HEK293T (cell line): ENCODE data around the gene PLPPR2.
"Not testable (repeated sequence)": the region's sequence is repeated elsewhere in the genome, so short reads cannot be mapped to it uniquely, and the experiment has no call there.

Experiments
- CTCF ChIA-PET: fragments of 350-600 bp; formaldehyde crosslinking; extraction: SDS; loops from one replicate; lab custom pipeline; 2021; ENCODE audit warnings: antibody characterized with exemption, inconsistent platforms; lab: Yijun Ruan, JAX
- POLR2A ChIA-PET: fragments of 350-600 bp; formaldehyde crosslinking; extraction: SDS; loops from one replicate; lab custom pipeline; 2020; ENCODE audit warnings: antibody characterized with exemption, inconsistent platforms; lab: Yijun Ruan, JAX
- DNase-seq: peaks from one replicate; pipeline ENCODE4 v3.0.0; 2012; ENCODE audit warnings: mixed read lengths; ENCODE audit errors: extremely low spot score
- ARNT ChIP-seq: fragments of 450-650 bp; IDR thresholded peaks from 2 replicates; pipeline ENCODE4 v1.6.1; 2017; ENCODE audit warnings: mild to moderate bottlenecking
- BHLHE40 ChIP-seq: fragments of 450-650 bp; IDR thresholded peaks from 2 replicates; pipeline ENCODE4 v1.6.1; 2016; ENCODE audit warnings: mild to moderate bottlenecking, moderate library complexity, borderline replicate concordance
- CTBP1 ChIP-seq: fragments of 450-650 bp; IDR thresholded peaks from 2 replicates; pipeline ENCODE4 v1.6.1; 2016; ENCODE audit warnings: borderline replicate concordance
- ELF4 ChIP-seq: fragments of 450-650 bp; IDR thresholded peaks from 2 replicates; pipeline ENCODE4 v1.6.1; 2017; ENCODE audit warnings: antibody characterized with exemption
- FOXA1 ChIP-seq: fragments of 450-650 bp; IDR thresholded peaks from 2 replicates; pipeline ENCODE4 v1.6.1; 2016; ENCODE audit warnings: mild to moderate bottlenecking
- FOXK2 ChIP-seq: fragments of 450-650 bp; IDR thresholded peaks from 2 replicates; pipeline ENCODE4 v1.6.1; 2016; ENCODE audit warnings: mild to moderate bottlenecking
- FOXM1 ChIP-seq: fragments of 450-650 bp; IDR thresholded peaks from 2 replicates; pipeline ENCODE4 v1.6.1; 2017; ENCODE audit warnings: mild to moderate bottlenecking, borderline replicate concordance
- HDGF ChIP-seq: fragments of 450-650 bp; IDR thresholded peaks from 2 replicates; pipeline ENCODE4 v1.6.1; 2017; ENCODE audit warnings: antibody characterized with exemption, borderline replicate concordance
- L3MBTL2 ChIP-seq: fragments of 450-650 bp; conservative IDR thresholded peaks from 2 replicates; pipeline ENCODE4 v1.6.1; 2016; ENCODE audit warnings: mild to moderate bottlenecking
- LEF1 ChIP-seq: fragments of 450-650 bp; IDR thresholded peaks from 2 replicates; pipeline ENCODE4 v1.6.1; 2017; ENCODE audit warnings: mild to moderate bottlenecking, borderline replicate concordance
- NFRKB ChIP-seq: fragments of 450-650 bp; IDR thresholded peaks from 2 replicates; pipeline ENCODE4 v1.6.1; 2016; ENCODE audit warnings: mild to moderate bottlenecking, moderate library complexity
- PKNOX1 ChIP-seq: fragments of 450-650 bp; IDR thresholded peaks from 2 replicates; pipeline ENCODE4 v1.6.1; 2016
- SP1 ChIP-seq: fragments of 450-650 bp; IDR thresholded peaks from 2 replicates; pipeline ENCODE4 v1.6.1; 2017
- SUZ12 ChIP-seq: fragments of 450-650 bp; IDR thresholded peaks from 2 replicates; pipeline ENCODE4 v1.6.1; 2016; ENCODE audit warnings: mild to moderate bottlenecking
- TARDBP ChIP-seq: fragments of 450-650 bp; IDR thresholded peaks from 2 replicates; pipeline ENCODE4 v1.6.1; 2016
- ZNF384 ChIP-seq: fragments of 450-650 bp; IDR thresholded peaks from 2 replicates; pipeline ENCODE4 v1.6.1; 2016

PLPPR2 gene

GRCh38 chr19:11377756-11378155 lies 22.5 kb downstream of the PLPPR2 start:
- DNase-seq, result no peak
- POLR2A ChIA-PET, result interaction anchor here (1.6 to 1.7 kb wide), 2 partner anchors 33 to 38 kb away, joined by 3 to 5 read pairs; partner anchors contain the start of gene RAB3D
- CTCF ChIA-PET, result interaction anchor here (0.5 to 2.3 kb wide), 10 partner anchors 10 to 249 kb away, joined by 3 to 13 read pairs (median 4); partner anchors contain the start of genes ODAD3 and PRKCSH
- TF ChIP-seq L3MBTL2 (no peak), ZNF384 (no peak), NFRKB (no peak), SP1 (no peak), ELF4 (no peak), ARNT (no peak), FOXM1 (no peak), TARDBP (no peak), BHLHE40 (no peak), FOXK2 (no peak), FOXA1 (no peak), PKNOX1 (no peak), SUZ12 (no peak), HDGF (no peak), LEF1 (no peak), CTBP1 (no peak)

GRCh38 chr19:11378319-11379189 lies 23.3 kb downstream of the PLPPR2 start:
- CTCF ChIA-PET, result interaction anchor here (0.7 to 2.3 kb wide), 4 partner anchors 11 to 104 kb away, joined by 3 to 13 read pairs (median 6); no protein-coding TSS in a partner anchor
- POLR2A ChIA-PET, result interaction anchor here (1.6 kb wide), 1 partner anchor 34 kb away, joined by 3 read pairs; no protein-coding TSS in a partner anchor
- DNase-seq, result no peak

GRCh38 chr19:11379269-11379845 lies 24.1 kb downstream of the PLPPR2 start:
- 0 out of 2 replicates have a peak, but pooled peaks have one; percentile 20 for TF ChIP-seq ZNF384
- POLR2A ChIA-PET, result interaction anchor here (2.3 kb wide), 1 partner anchor 33 kb away, joined by 12 read pairs; the partner anchor contains the start of genes CCDC159 and TMEM205
- CTCF ChIA-PET, DNase-seq: not testable (repeated sequence)

More at GRCh38 chr19:11378319-11379189, 23.3 kb downstream of the PLPPR2 start:
- TF ChIP-seq BHLHE40 (no peak), L3MBTL2 (no peak), ELF4 (no peak), SP1 (no peak), CTBP1 (no peak), LEF1 (no peak), NFRKB (no peak), PKNOX1 (no peak), ZNF384 (no peak), ARNT (no peak), FOXA1 (no peak), HDGF (no peak), SUZ12 (no peak), TARDBP (no peak), FOXK2 (no peak), FOXM1 (no peak)

GRCh38 chr19:11379857-11380350 lies 24.7 kb downstream of the PLPPR2 start:
- TF ChIP-seq ELF4 (no peak), L3MBTL2 (no peak), ZNF384 (no peak), HDGF (no peak), TARDBP (no peak), FOXA1 (no peak), CTBP1 (no peak), SP1 (no peak), BHLHE40 (no peak), ARNT (no peak), PKNOX1 (no peak), NFRKB (no peak), LEF1 (no peak), FOXK2 (no peak), FOXM1 (no peak), SUZ12 (no peak)
- ChIA-PET POLR2A (interaction anchor here (2.3 kb wide), 1 partner anchor 33 kb away, joined by 12 read pairs; the partner anchor contains the start of genes CCDC159 and TMEM205), CTCF (no interaction called here)
- no peak for DNase-seq

- TF ChIP-seq SUZ12, result no peak
- TF ChIP-seq PKNOX1, result peak; percentile 78
- peak; percentile 73 for TF ChIP-seq L3MBTL2
- ChIA-PET CTCF (interaction anchor here (0.6 to 1.8 kb wide), 20 partner anchors 12 to 830 kb away, joined by 3 to 14 read pairs (median 4); partner anchors contain the start of genes CCDC159, ELAVL3, ODAD3 and PRKCSH), POLR2A (interaction anchor here (0.8 to 2.7 kb wide), 20 partner anchors 10 to 126 kb away, joined by 3 to 13 read pairs (median 4); partner anchors contain the start of genes CCDC159, ODAD3, PRKCSH and RAB3D)
- DNase-seq, result peak; percentile 90
Observed at GRCh38 chr19:11380653-11381537, 25.7 kb downstream of the PLPPR2 start.
